ENCODE results near the gene PADI1. TPM values are rescaled to one million over a fixed set of nuclear protein-coding genes. Genes with fewer than 3 reads are reported as not detected.

PADI1 gene
- total RNA-seq, 2 donors from 2014 or later, result 1.2 TPM; not detected in 1

- ATAC-seq (ENCODE audit: insufficient number of reproducible peaks, low FRiP score, low read depth) (no peak), DNase-seq (ENCODE audit: low spot score) (no peak)
- Histone ChIP-seq H3K36me3 (no peaks in the 10 kb centered on the region), H3K4me3 (no peak overlapping the region), H3K27ac (no peak overlapping the region), H3K4me1 (ENCODE audit: control insufficient read depth in 1 of 2, low read depth in 2 of 2) (no peaks in the 10 kb centered on the region), H3K9me3 (no peaks in the 10 kb centered on the region), H3K27me3 (replicated peaks; ENCODE audit: insufficient read depth) (no peaks in the 10 kb centered on the region)
- TF ChIP-seq CTCF (IDR thresholded peaks at IDR 0.05), result no peak
Measured at GRCh38 chr1:17187051-17187450, 17.9 kb upstream of the PADI1 start.

- no peaks in the 10 kb centered on the region for H3K36me3 ChIP-seq
- H3K9me3 ChIP-seq, result no peaks in the 10 kb centered on the region
- no peak for TF ChIP-seq CTCF (IDR thresholded peaks at IDR 0.05)
- H3K4me3 ChIP-seq, result no peak overlapping the region
- no peak for DNase-seq (ENCODE audit: low spot score)
- no peak for ATAC-seq (ENCODE audit: insufficient number of reproducible peaks, low FRiP score, low read depth)
- H3K27me3 ChIP-seq (replicated peaks; ENCODE audit: insufficient read depth), result no peaks in the 10 kb centered on the region
- no peaks in the 10 kb centered on the region for H3K4me1 ChIP-seq (ENCODE audit: control insufficient read depth in 1 of 2, low read depth in 2 of 2)
- H3K27ac ChIP-seq, result no peak overlapping the region
Measured at GRCh38 chr1:17188217-17188616, 16.7 kb upstream of the PADI1 start.

GRCh38 chr1:17188889-17189631 is 15.9 kb upstream of the PADI1 start:
- Histone ChIP-seq H3K9me3 (no peaks in the 10 kb centered on the region), H3K27me3 (replicated peaks; ENCODE audit: insufficient read depth) (no peaks in the 10 kb centered on the region), H3K4me3 (no peak overlapping the region), H3K4me1 (ENCODE audit: control insufficient read depth in 1 of 2, low read depth in 2 of 2) (no peaks in the 10 kb centered on the region), H3K36me3 (no peaks in the 10 kb centered on the region), H3K27ac (no peak overlapping the region)
- no peak for DNase-seq (ENCODE audit: low spot score)
- no peak for TF ChIP-seq CTCF (IDR thresholded peaks at IDR 0.05)
- ATAC-seq (ENCODE audit: insufficient number of reproducible peaks, low FRiP score, low read depth), result no peak

DNA sequence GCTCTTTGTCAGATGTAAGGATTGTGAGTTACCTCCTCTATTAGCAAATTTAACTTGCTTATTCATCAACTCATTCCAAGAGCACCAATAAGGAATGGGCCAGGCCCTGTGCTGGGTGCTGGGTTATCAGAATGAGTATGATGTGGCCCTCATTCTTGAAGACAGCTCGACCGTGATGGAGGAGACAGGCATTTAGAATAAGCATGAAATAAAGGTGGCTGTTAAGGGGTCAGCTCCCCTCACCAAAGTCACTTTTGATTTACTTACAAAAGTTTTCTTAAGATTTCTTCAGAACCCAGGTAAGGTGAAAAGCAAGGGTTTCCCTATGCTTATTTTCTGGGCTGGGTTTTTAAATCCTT is 15.3 kb upstream of the PADI1 start:
- Histone ChIP-seq H3K9me3 (no peaks in the 10 kb centered on the region), H3K4me1 (ENCODE audit: control insufficient read depth in 1 of 2, low read depth in 2 of 2) (no peaks in the 10 kb centered on the region), H3K27ac (no peak overlapping the region), H3K27me3 (replicated peaks; ENCODE audit: insufficient read depth) (no peaks in the 10 kb centered on the region), H3K4me3 (no peak overlapping the region), H3K36me3 (no peaks in the 10 kb centered on the region)
- DNase-seq (ENCODE audit: low spot score) (no peak), ATAC-seq (ENCODE audit: insufficient number of reproducible peaks, low FRiP score, low read depth) (no peak)
- no peak for TF ChIP-seq CTCF (IDR thresholded peaks at IDR 0.05)

DNA sequence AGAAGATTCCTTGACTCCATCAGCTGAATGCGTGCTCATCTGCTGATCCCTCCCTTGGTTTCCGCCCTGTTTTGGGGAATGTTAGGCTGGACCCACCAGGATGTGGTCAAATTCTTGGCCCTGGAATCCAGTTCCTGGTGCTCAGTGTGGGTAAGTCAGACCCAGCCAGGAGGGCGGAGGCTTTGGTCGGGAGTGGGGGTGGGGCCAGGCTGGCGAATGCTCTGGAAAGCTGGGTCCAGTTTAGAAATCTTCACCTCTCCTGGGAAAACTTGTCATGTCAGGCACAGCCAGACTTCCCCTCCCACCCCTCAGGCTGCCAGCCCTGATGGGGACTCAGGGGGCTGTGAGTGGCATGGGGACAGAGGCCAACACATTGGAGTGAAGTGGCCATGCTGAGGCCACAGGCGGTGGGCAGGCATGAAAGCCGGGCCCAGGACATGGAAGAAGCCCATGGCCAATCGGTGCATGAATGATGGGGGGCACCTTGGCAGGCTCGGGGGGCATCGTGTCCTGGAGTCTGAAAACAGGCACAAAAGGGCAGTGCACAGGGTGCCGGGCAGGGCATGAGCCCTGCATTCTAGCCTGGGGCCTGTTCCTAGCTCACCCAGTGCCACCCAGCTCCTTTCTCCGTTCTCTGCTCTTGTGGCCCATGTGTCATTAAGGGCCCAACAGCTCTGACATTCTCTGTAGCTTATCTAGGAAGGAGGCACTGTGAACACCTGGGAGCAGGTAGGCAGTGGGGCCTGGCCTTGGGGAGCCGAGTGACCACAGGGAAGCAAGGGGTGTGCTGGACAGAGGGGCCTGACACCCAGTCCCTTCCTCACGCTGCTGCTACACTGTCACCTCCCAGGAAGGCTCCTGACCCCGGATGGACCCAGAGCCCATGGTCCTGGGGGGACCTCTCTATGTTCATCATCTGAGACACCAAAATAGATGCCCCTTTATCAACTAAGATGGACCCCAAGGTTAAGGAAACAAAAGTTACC is 14.6 kb upstream of the PADI1 start:
- DNase-seq (ENCODE audit: low spot score) (no peak), ATAC-seq (ENCODE audit: insufficient number of reproducible peaks, low FRiP score, low read depth) (no peak)
- no peak for TF ChIP-seq CTCF (IDR thresholded peaks at IDR 0.05)
- H3K4me3 ChIP-seq, result no peak overlapping the region
- no peak overlapping the region for H3K27ac ChIP-seq
- H3K9me3 ChIP-seq, result no peaks in the 10 kb centered on the region
- H3K4me1 ChIP-seq (ENCODE audit: control insufficient read depth in 1 of 2, low read depth in 2 of 2), result no peaks in the 10 kb centered on the region
- no peaks in the 10 kb centered on the region for H3K27me3 ChIP-seq (replicated peaks; ENCODE audit: insufficient read depth)
- H3K36me3 ChIP-seq, result no peaks in the 10 kb centered on the region
